Fibroblast of skin of left biceps (primary cell): ENCODE results near the gene LCN2.
A peak's percentile ranks its signal among the peaks of the same experiment; 100 is the strongest.
"Not testable (repeated sequence)": the region's sequence is repeated elsewhere in the genome, so short reads cannot be mapped to it uniquely, and the experiment has no call there.

Experiments used
- DNase-seq, 2 experiments: peaks; one replicate each; pipeline ENCODE4 v3.0.0-alpha.2; 2013; ENCODE audit warnings: low read depth in 2 of 2

The LCN2 gene

GRCh38 chr9:128166169-128166568, 16.9 kb downstream of the LCN2 start:
- DNase-seq = no peak

GRCh38 chr9:128167209-128167608, 18.0 kb downstream of the LCN2 start:
- no peak for DNase-seq

GRCh38 chr9:128168731-128169308, 19.6 kb downstream of the LCN2 start:
- no peak for DNase-seq

- no peak for DNase-seq
These were observed 20.2 kb downstream of the LCN2 start for GRCh38 chr9:128169492-128169891.

- DNase-seq = no peak
These were observed 20.7 kb downstream of the LCN2 start for GRCh38 chr9:128169925-128170324.

GRCh38 chr9:128174062-128174461, 24.8 kb downstream of the LCN2 start:
- no peak for DNase-seq

GRCh38 chr9:128175102-128175563, 25.9 kb downstream of the LCN2 start:
- no peak for DNase-seq

- DNase-seq = no peak
These were observed 26.5 kb downstream of the LCN2 start for GRCh38 chr9:128175726-128176125.

GRCh38 chr9:128178806-128179431, 29.7 kb downstream of the LCN2 start:
- no peak for DNase-seq

GRCh38 chr9:128180001-128180400, 30.7 kb downstream of the LCN2 start:
- no peak for DNase-seq

GRCh38 chr9:128180447-128180846, 31.2 kb downstream of the LCN2 start:
- no peak for DNase-seq

- DNase-seq = not testable (repeated sequence)
These were observed 32.2 kb downstream of the LCN2 start for GRCh38 chr9:128181480-128181879.

GRCh38 chr9:128182893-128183588, 33.8 kb downstream of the LCN2 start:
- DNase-seq = no peak

- no peak for DNase-seq
These were observed 37.0 kb downstream of the LCN2 start for GRCh38 chr9:128185979-128186965.

GRCh38 chr9:128187361-128187760, 38.1 kb downstream of the LCN2 start:
- no peak for DNase-seq

GRCh38 chr9:128188209-128188608, 39.0 kb downstream of the LCN2 start:
- DNase-seq = no peak

GRCh38 chr9:128190013-128190412, 40.8 kb downstream of the LCN2 start:
- DNase-seq = no peak

- DNase-seq = no peak
These were observed 41.5 kb downstream of the LCN2 start for GRCh38 chr9:128190516-128191405.

- peak in 1 of 2 experiments; percentile 43 for DNase-seq
These were observed 42.3 kb downstream of the LCN2 start, which contains the start of gene CIZ1 for GRCh38 chr9:128191406-128192046. Gene CIZ1, minus strand, starts transcription at chr9:128191572. Its CDS starts 715 bp downstream, at chr9:128190857.
